Esophagus squamous epithelium (tissue), 4 donors: Measurements from ENCODE around the gene TMEM108.

Experiments
- POLR2A ChIP-seq, 4 donors: fragments of 450-650 bp; IDR thresholded peaks; one replicate each; pipeline ENCODE4 v1.6.1; 2017; ENCODE audit warnings: antibody characterized with exemption in 4 of 4, mild to moderate bottlenecking in 4 of 4, moderate library complexity in 3 of 4
- TF ChIP-seq, protein P1 (sequence below), 6 experiments: fragments of 450-650 bp in 4 of 6; fragments of 200-600 bp in 2 of 6; sonication (generic) in 2 of 6; IDR thresholded peaks; one replicate each; pipeline ENCODE4 v1.5.1; 2016 to 2019; ENCODE audit warnings: antibody characterized with exemption in 6 of 6, mild to moderate bottlenecking in 4 of 6, moderate library complexity in 4 of 6

DNA sequence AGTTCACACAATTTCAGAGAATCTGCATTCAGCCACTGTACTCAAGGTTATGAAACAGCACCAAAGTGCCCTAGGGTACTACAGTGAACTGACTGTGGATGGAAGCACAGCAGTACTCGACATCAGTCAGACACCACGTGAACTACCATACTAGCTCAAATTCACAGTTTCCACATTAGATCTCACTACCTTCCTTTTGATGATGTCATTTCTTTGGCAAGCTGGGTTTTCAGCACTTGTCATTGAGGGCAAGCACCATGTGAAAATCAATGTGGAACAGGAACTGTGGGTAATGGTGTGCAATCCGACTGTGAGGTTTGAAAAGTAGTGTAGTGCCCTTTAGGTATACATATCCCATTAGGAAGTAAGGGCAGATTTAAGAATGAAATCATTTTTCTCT, 251.1 kb downstream of the TMEM108 start:
- TF ChIP-seq, protein P1, sequence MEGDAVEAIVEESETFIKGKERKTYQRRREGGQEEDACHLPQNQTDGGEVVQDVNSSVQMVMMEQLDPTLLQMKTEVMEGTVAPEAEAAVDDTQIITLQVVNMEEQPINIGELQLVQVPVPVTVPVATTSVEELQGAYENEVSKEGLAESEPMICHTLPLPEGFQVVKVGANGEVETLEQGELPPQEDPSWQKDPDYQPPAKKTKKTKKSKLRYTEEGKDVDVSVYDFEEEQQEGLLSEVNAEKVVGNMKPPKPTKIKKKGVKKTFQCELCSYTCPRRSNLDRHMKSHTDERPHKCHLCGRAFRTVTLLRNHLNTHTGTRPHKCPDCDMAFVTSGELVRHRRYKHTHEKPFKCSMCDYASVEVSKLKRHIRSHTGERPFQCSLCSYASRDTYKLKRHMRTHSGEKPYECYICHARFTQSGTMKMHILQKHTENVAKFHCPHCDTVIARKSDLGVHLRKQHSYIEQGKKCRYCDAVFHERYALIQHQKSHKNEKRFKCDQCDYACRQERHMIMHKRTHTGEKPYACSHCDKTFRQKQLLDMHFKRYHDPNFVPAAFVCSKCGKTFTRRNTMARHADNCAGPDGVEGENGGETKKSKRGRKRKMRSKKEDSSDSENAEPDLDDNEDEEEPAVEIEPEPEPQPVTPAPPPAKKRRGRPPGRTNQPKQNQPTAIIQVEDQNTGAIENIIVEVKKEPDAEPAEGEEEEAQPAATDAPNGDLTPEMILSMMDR (IDR thresholded peaks at IDR 0.05) = no peak
- TF ChIP-seq POLR2A (IDR thresholded peaks at IDR 0.05) = no peak
